KMS-11 (cell line): Measurements from ENCODE around the gene SYNGR3.

Experiments used
- H2AFZ ChIP-seq: fragments of 200-600 bp; sonication (generic); 2 replicates; pipeline ENCODE4 v1.6.1; 2016; ENCODE audit warnings: antibody characterized with exemption, mixed run types, low read depth
- H3K27ac ChIP-seq: fragments of 200-600 bp; sonication (generic); 2 replicates; pipeline ENCODE4 v1.6.1; 2016; ENCODE audit warnings: mild to moderate bottlenecking, mixed run types
- H3K27me3 ChIP-seq: fragments of 200-600 bp; sonication (generic); 2 replicates; pipeline ENCODE4 v1.6.1; 2017; ENCODE audit warnings: mild to moderate bottlenecking, low read depth, mixed run types, moderate library complexity; ENCODE audit not compliant: insufficient read depth
- H3K36me3 ChIP-seq: fragments of 200-600 bp; sonication (generic); 2 replicates; pipeline ENCODE4 v1.6.1; 2017; ENCODE audit warnings: mild to moderate bottlenecking, mixed run types; ENCODE audit not compliant: insufficient read depth
- H3K4me1 ChIP-seq: fragments of 200-600 bp; sonication (generic); 2 replicates; pipeline ENCODE4 v1.6.1; 2016; ENCODE audit warnings: mild to moderate bottlenecking, low read depth, mixed run types; ENCODE audit not compliant: poor library complexity, severe bottlenecking
- H3K4me2 ChIP-seq: fragments of 200-600 bp; sonication (generic); 2 replicates; pipeline ENCODE4 v1.7.0; 2016; ENCODE audit warnings: mild to moderate bottlenecking, mixed run types
- H3K4me3 ChIP-seq: fragments of 200-600 bp; sonication (generic); IDR thresholded peaks from 2 replicates; pipeline ENCODE4 v1.6.1; 2017; ENCODE audit warnings: low read depth, low read length, mixed read lengths; ENCODE audit not compliant: insufficient read depth
- H3K79me2 ChIP-seq: fragments of 200-600 bp; sonication (generic); 2 replicates; pipeline ENCODE4 v1.6.1; 2016; ENCODE audit warnings: low read depth, mixed run types; ENCODE audit not compliant: insufficient read depth
- H3K9ac ChIP-seq: fragments of 200-600 bp; sonication (generic); 2 replicates; pipeline ENCODE4 v1.6.1; 2016; ENCODE audit warnings: mild to moderate bottlenecking, mixed run types
- H4K20me1 ChIP-seq: fragments of 200-600 bp; sonication (generic); 2 replicates; pipeline ENCODE4 v1.6.1; 2016; ENCODE audit warnings: mild to moderate bottlenecking, mixed run types; ENCODE audit not compliant: insufficient read depth
- TF ChIP-seq, protein P1 (sequence below): fragments of 200-600 bp; sonication (generic); conservative IDR thresholded peaks from 2 replicates; pipeline ENCODE4 v1.6.1; 2017; ENCODE audit warnings: low read depth, mild to moderate bottlenecking, antibody characterized with exemption, low read length, moderate library complexity, mixed read lengths

The SYNGR3 gene

GRCh38 chr16:2001456-2002355, 11.9 kb downstream of the SYNGR3 start:
- Histone ChIP-seq H3K79me2 (peaks cover 29% of the 10 kb centered on the region), H3K36me3 (no peaks in the 10 kb centered on the region), H3K4me1 (no peaks in the 10 kb centered on the region)

GRCh38 chr16:2002406-2003230, 12.8 kb downstream of the SYNGR3 start:
- TF ChIP-seq, protein P1, sequence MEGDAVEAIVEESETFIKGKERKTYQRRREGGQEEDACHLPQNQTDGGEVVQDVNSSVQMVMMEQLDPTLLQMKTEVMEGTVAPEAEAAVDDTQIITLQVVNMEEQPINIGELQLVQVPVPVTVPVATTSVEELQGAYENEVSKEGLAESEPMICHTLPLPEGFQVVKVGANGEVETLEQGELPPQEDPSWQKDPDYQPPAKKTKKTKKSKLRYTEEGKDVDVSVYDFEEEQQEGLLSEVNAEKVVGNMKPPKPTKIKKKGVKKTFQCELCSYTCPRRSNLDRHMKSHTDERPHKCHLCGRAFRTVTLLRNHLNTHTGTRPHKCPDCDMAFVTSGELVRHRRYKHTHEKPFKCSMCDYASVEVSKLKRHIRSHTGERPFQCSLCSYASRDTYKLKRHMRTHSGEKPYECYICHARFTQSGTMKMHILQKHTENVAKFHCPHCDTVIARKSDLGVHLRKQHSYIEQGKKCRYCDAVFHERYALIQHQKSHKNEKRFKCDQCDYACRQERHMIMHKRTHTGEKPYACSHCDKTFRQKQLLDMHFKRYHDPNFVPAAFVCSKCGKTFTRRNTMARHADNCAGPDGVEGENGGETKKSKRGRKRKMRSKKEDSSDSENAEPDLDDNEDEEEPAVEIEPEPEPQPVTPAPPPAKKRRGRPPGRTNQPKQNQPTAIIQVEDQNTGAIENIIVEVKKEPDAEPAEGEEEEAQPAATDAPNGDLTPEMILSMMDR, result no peak

More at GRCh38 chr16:2001456-2002355, 11.9 kb downstream of the SYNGR3 start:
- H2AFZ ChIP-seq, result no peak overlapping the region
- H3K9ac ChIP-seq, result no peak overlapping the region
- no peak overlapping the region for H3K4me3 ChIP-seq
- no peak overlapping the region for H3K4me2 ChIP-seq
- no peak overlapping the region for H3K27ac ChIP-seq
- TF ChIP-seq, protein P1, result no peak
- H3K27me3 ChIP-seq, result no peaks in the 10 kb centered on the region
- peaks cover 3% of the 10 kb centered on the region; the same call in 1 of the 2 replicates for H4K20me1 ChIP-seq

GRCh38 chr16:2003231-2003826, 13.6 kb downstream of the SYNGR3 start:
- Histone ChIP-seq H3K27ac (no peak overlapping the region), H3K4me2 (no peak overlapping the region), H3K4me3 (no peak overlapping the region), H3K36me3 (no peaks in the 10 kb centered on the region), H2AFZ (no peak overlapping the region), H3K27me3 (no peaks in the 10 kb centered on the region), H4K20me1 (peaks cover 12% of the 10 kb centered on the region), H3K4me1 (peaks cover 16% of the 10 kb centered on the region), H3K79me2 (peaks cover 45% of the 10 kb centered on the region), H3K9ac (no peak overlapping the region)
- TF ChIP-seq, protein P1, result no peak

More at GRCh38 chr16:2002406-2003230, 12.8 kb downstream of the SYNGR3 start:
- no peaks in the 10 kb centered on the region for H3K36me3 ChIP-seq
- peaks cover 8% of the 10 kb centered on the region for H3K4me1 ChIP-seq
- no peak overlapping the region for H3K4me3 ChIP-seq
- peaks cover 5% of the 10 kb centered on the region; the same call in 1 of the 2 replicates for H4K20me1 ChIP-seq
- peaks cover 38% of the 10 kb centered on the region for H3K79me2 ChIP-seq
- H3K4me2 ChIP-seq, result no peak overlapping the region
- H2AFZ ChIP-seq, result no peak overlapping the region
- no peak overlapping the region for H3K9ac ChIP-seq
- no peak overlapping the region for H3K27ac ChIP-seq
- no peaks in the 10 kb centered on the region for H3K27me3 ChIP-seq

GRCh38 chr16:2003827-2004641, 14.3 kb downstream of the SYNGR3 start:
- Histone ChIP-seq H3K4me3 (no peak overlapping the region), H3K4me1 (peaks cover 17% of the 10 kb centered on the region), H3K4me2 (no peak overlapping the region), H3K9ac (no peak overlapping the region), H2AFZ (no peak overlapping the region), H3K36me3 (no peaks in the 10 kb centered on the region), H4K20me1 (peaks cover 15% of the 10 kb centered on the region), H3K79me2 (peaks cover 52% of the 10 kb centered on the region), H3K27ac (no peak overlapping the region), H3K27me3 (no peaks in the 10 kb centered on the region)
- TF ChIP-seq, protein P1, result peak; percentile 89
